ENCODE results near the gene NAT16. TPM values are rescaled to one million over a fixed set of nuclear protein-coding genes. Genes with fewer than 3 reads are reported as not detected.

NAT16 gene
- total and polyA plus RNA-seq, 9 of the 15 experiments (the other 6 are each of a cell fraction or from before 2014, with no cell fraction given) = 0.04 TPM; not detected in 8

GRCh38 chr7:101225650-101226049 is 45.6 kb upstream of the NAT16 start:
- intact Hi-C loops (cut with micrococcal nuclease) = no loop called here
- Histone ChIP-seq H4K20me1 (replicated peaks; ENCODE audit: control insufficient read depth, insufficient read depth, low read length) (no peaks in the 10 kb centered on the region), H3K27ac (ENCODE audit: extremely low read depth, low read depth, low read length) (no peak overlapping the region), H3K4me1 (replicated peaks in 1 of 2; ENCODE audit: control insufficient read depth in 2 of 2, insufficient read depth in 2 of 2, low read length in 2 of 2) (peaks cover 0 to 11% of the 10 kb centered on the region in 2 experiments; a peak in 2 of 5 replicates), H3K4me2 (ENCODE audit: insufficient read depth, low read length) (no peak overlapping the region), H3K9me3 (replicated peaks; ENCODE audit: control insufficient read depth, insufficient read depth, low read depth, low read length) (no peaks in the 10 kb centered on the region), H3K27me3 (ENCODE audit: control insufficient read depth in 2 of 2, insufficient read depth in 2 of 2, low read length in 2 of 2) (no peaks in the 10 kb centered on the region), H3K9ac (ENCODE audit: insufficient read depth in 1 of 2, low read depth in 2 of 2, low read length in 2 of 2) (no peak overlapping the region), H3K79me2 (ENCODE audit: control insufficient read depth, insufficient read depth, low read length) (peaks cover 7% of the 10 kb centered on the region; the same call in 1 of the 3 replicates), H2AFZ (ENCODE audit: low read depth, low read length) (no peak overlapping the region), H3K9me1 (ENCODE audit: control insufficient read depth, insufficient read depth, low read length) (peaks cover 9% of the 10 kb centered on the region), H3K4me3 (no peak overlapping the region), H3K36me3 (ENCODE audit: control insufficient read depth, insufficient read depth, low read length) (peaks cover 47% of the 10 kb centered on the region; the same call in 2 of the 3 replicates)
- no peak for TF ChIP-seq SAFB2 (IDR thresholded peaks at IDR 0.05; ENCODE audit: borderline replicate concordance, low read depth, low read length, severe bottlenecking)
- no peak for TF ChIP-seq TRIM24 (IDR thresholded peaks at IDR 0.05)
- no peak for TF ChIP-seq ZNF311 (CRISPR knock-in tag; IDR thresholded peaks at IDR 0.05)
- no peak for TF ChIP-seq ZNF124 (CRISPR knock-in tag; IDR thresholded peaks at IDR 0.05)
- TF ChIP-seq CBX2 (IDR thresholded peaks at IDR 0.05; ENCODE audit: insufficient read depth, low read length, poor library complexity, severe bottlenecking) = no peak
- TF ChIP-seq ZKSCAN1 (IDR thresholded peaks at IDR 0.05; ENCODE audit: low read depth, low read length) = no peak
- no peak for TF ChIP-seq GATAD2A (IDR thresholded peaks at IDR 0.05)
- no peak for TF ChIP-seq TAF7 (tag; IDR thresholded peaks at IDR 0.05)
- no peak for TF ChIP-seq ZNF408 (CRISPR knock-in tag; IDR thresholded peaks at IDR 0.05; ENCODE audit: low read depth)
- TF ChIP-seq RBFOX2 (IDR thresholded peaks at IDR 0.05; ENCODE audit: low read depth, low read length) = no peak
- TF ChIP-seq ZNF511 (CRISPR knock-in tag; IDR thresholded peaks at IDR 0.05) = no peak
- TF ChIP-seq NFATC3 (IDR thresholded peaks at IDR 0.05) = no peak
- no peak for TF ChIP-seq ZEB2 (IDR thresholded peaks at IDR 0.05)
- TF ChIP-seq, protein P1, sequence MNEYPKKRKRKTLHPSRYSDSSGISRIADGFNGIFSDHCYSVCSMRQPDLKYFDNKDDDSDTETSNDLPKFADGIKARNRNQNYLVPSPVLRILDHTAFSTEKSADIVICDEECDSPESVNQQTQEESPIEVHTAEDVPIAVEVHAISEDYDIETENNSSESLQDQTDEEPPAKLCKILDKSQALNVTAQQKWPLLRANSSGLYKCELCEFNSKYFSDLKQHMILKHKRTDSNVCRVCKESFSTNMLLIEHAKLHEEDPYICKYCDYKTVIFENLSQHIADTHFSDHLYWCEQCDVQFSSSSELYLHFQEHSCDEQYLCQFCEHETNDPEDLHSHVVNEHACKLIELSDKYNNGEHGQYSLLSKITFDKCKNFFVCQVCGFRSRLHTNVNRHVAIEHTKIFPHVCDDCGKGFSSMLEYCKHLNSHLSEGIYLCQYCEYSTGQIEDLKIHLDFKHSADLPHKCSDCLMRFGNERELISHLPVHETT (CRISPR knock-in tag; conservative IDR thresholded peaks at IDR 0.05 in 1 of 2, IDR thresholded peaks at IDR 0.05 in 1 of 2) = no peak
- TF ChIP-seq ELF2 (CRISPR knock-in tag; IDR thresholded peaks at IDR 0.05) = no peak
- no peak for TF ChIP-seq NCOA6 (IDR thresholded peaks at IDR 0.05)
- no peak for TF ChIP-seq USF2 (CRISPR knock-in tag; IDR thresholded peaks at IDR 0.05)
- no peak for TF ChIP-seq MIER1 (IDR thresholded peaks at IDR 0.05; ENCODE audit: low read depth)
- ChIA-PET POLR2A (interaction anchor here (1.4 to 4.8 kb wide), 2 partner anchors 8 to 9 kb away, joined by 4 to 19 read pairs; partner anchors contain the start of genes PLOD3 and ZNHIT1), CTCF (ENCODE audit: low intra/inter-chr PET ratio) (no interaction called here)
- FAIRE-seq (no peak), DNase-seq (ENCODE audit: extremely low read depth in 1 of 4, low spot score in 3 of 4) (no peak), ATAC-seq (no peak)
- 88% methylated on average over 6 of the region's 6 CpGs for WGBS (ENCODE audit: insufficient coverage, low coverage, missing lambda C conversion rate)
- no TSS peak for BruUV-seq (replicated peaks)
- in situ Hi-C loops (cut with MboI) = no loop called here
